Measurements from ENCODE around the gene LAPTM4A.

DNA sequence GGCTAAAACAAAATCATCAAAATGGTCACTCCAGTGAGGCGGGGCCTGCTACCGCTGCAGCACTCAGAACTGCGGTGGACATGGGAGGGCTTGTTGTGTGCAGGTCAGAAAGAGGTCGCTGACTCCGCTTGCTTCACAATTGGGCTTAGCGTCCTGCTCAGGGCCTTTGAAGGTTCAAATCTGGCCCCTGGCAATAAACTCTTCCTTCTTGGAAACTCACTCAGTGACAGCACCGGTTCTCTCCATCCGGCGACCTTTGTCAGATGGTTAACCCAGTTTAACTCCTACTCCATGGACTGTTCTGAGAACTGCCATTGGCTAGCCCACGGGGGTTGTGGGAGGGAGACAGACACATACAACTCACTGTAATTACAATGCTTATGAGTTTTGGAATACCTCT is 29.0 kb upstream of the LAPTM4A start:
- TF ChIP-seq, protein P1, sequence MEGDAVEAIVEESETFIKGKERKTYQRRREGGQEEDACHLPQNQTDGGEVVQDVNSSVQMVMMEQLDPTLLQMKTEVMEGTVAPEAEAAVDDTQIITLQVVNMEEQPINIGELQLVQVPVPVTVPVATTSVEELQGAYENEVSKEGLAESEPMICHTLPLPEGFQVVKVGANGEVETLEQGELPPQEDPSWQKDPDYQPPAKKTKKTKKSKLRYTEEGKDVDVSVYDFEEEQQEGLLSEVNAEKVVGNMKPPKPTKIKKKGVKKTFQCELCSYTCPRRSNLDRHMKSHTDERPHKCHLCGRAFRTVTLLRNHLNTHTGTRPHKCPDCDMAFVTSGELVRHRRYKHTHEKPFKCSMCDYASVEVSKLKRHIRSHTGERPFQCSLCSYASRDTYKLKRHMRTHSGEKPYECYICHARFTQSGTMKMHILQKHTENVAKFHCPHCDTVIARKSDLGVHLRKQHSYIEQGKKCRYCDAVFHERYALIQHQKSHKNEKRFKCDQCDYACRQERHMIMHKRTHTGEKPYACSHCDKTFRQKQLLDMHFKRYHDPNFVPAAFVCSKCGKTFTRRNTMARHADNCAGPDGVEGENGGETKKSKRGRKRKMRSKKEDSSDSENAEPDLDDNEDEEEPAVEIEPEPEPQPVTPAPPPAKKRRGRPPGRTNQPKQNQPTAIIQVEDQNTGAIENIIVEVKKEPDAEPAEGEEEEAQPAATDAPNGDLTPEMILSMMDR (IDR thresholded peaks at IDR 0.05): no peak
- no peak for TF ChIP-seq ZFX (IDR thresholded peaks at IDR 0.05; ENCODE audit: borderline replicate concordance)
